Hematopoietic multipotent progenitor cell treated with erythropoietin and hydrocortisone succinate and interleukin-3 and kit ligand, for 8 days (in vitro differentiated cells): ENCODE measurements around the gene ANXA2R.
"Not testable (repeated sequence)": the region's sequence is repeated elsewhere in the genome, so short reads cannot be mapped to it uniquely, and the experiment has no call there.

Experiments used
- DNase-seq: peaks from one replicate; pipeline ENCODE4 v3.0.0-alpha.2; 2015

ANXA2R gene

GRCh38 chr5:43033841-43034590 is 6.1 kb downstream of the ANXA2R start:
- no peak for DNase-seq

GRCh38 chr5:43027054-43027785 is 12.9 kb downstream of the ANXA2R start:
- no peak for DNase-seq

GRCh38 chr5:43025184-43025950 is 14.8 kb downstream of the ANXA2R start:
- DNase-seq, result not testable (repeated sequence)

- no peak for DNase-seq
Measured at GRCh38 chr5:43024217-43024616, 15.9 kb downstream of the ANXA2R start.

GRCh38 chr5:43021151-43021550 is 19.0 kb downstream of the ANXA2R start:
- DNase-seq, result no peak

- no peak for DNase-seq
Measured at GRCh38 chr5:43020399-43020746, 19.7 kb downstream of the ANXA2R start.

- peak; percentile 94 for DNase-seq
Measured at GRCh38 chr5:43019614-43020398, 20.3 kb downstream of the ANXA2R start.

GRCh38 chr5:43019291-43019613 is 20.9 kb downstream of the ANXA2R start:
- DNase-seq, result no peak

DNA sequence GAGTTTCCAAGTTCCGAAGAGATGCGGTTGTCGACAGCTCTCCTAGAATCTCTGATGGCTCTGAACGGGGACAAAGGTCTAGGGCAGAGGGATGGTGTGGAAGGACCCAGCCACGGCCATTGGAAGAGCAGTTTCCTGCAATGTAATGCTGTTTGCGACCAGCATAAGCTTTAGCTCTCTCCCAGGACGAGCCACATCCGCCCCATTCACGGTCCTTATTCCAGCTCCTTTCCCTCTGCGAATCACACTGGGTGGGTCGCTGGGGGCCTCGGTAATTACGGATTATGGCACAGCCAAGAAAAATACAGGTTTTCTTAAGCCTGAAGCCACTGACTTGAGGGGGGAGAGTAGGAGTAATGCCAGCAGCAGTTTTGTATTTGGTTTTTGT is 22.7 kb downstream of the ANXA2R start:
- DNase-seq, result peak; percentile 54

DNA sequence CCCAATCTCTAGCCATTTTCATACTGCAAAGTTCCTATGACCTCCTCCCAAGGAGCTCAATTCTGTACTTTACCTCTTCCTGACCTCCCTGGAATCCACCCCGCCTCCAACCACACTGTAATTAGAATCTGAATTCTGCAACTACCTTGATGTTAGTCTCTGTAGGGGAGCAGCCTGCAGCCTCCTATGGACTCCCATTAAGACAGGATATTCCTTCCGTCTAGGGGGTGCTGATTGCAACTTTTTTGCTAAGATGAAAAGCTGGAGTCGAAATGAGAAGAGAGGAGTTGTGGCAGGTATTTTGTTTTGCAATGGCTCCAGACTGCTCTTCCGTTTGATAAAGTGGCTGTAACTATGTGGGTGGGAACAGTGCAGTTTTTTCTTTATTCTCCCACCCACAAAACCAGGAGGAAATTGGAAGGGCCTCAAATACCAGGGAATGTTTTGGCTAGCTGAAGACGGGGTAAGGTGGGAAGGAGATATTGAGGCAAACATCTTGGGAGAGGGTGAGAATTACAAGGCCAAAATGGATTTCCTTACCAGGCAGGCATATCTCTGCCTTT is 23.8 kb downstream of the ANXA2R start:
- DNase-seq, result no peak

DNA sequence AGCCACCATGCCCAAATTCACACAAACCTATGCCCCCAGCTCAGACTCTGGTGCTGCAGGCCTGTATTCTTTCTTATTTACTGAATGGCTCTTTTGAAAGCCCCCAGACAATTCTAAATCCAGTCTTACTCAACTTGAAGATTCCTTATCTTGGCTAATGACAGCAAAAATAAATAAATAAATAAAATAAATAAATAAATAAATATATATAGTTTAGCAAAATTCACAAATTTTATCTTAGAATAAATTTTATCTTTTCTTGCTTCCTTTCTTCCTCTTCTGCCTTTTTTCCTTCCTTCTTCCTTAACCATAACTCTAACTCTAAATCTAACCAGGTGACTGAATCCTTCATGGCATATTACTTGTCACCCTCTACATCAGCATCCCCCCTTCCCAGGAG is 25.6 kb downstream of the ANXA2R start:
- DNase-seq, result no peak

DNA sequence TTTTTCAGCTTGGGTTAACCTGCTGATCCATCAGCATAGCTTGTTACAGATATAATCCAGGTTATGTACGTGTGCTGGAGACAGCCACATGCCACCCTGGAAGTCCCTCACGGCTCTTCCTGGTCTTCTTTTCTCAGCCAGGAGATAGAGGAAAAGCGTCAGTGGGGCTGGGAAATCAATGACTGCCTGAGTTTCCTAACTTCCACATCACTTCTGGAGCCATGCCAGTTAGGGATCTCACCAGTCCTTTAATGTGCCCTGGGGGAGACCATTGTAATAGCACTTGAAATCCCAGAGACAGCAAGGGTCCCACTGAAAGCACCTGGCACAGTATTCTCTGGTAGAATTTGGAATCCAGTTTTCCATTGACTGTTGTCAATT is 29.2 kb downstream of the ANXA2R start:
- DNase-seq, result no peak

- peak; percentile 97 for DNase-seq
Measured at GRCh38 chr5:43008363-43009153, 31.6 kb downstream of the ANXA2R start.

GRCh38 chr5:43007911-43008362 is 32.2 kb downstream of the ANXA2R start:
- peak; percentile 90 for DNase-seq

GRCh38 chr5:43007246-43007910 is 32.7 kb downstream of the ANXA2R start:
- DNase-seq, result peak; percentile 99

DNA sequence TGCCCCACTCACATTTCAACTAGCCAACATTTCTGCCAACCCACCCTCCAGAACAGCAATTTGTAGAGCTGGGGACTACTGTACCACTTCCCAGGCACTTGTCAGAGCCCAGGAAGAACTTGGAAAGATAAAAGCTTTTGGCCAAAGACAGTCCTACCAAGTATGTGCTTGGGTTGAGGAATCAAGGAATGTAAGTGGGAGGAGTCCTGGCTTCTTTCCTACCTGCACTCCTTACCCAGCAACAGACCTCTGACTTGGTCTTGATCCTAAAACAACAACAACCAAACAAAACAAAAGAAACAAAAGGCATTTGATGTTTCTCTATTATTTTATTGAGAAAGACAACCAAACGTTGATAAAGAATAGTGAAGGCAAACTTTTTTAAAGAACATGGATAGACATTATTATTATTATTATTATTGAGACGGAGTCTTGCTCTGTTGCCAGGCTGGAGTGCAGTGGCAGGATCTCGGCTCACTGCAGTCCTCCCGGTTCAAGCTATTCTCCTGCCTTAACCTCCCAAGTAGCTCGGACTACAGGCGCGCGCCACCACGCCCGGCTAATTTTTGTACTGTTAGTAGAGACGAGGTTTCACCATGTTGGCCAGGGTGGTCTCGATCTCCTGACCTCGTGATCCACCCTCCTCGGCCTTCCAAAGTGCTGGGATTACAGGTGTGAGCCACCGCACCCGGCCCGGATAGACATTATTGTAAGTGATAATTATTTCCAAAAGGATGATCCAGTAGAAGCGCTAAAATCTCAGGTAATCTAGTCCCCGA is 33.5 kb downstream of the ANXA2R start:
- no peak for DNase-seq

- DNase-seq, result no peak
Measured at GRCh38 chr5:43005031-43005430, 35.1 kb downstream of the ANXA2R start.

- no peak for DNase-seq
Measured at GRCh38 chr5:43001748-43002147, 38.4 kb downstream of the ANXA2R start.

DNA sequence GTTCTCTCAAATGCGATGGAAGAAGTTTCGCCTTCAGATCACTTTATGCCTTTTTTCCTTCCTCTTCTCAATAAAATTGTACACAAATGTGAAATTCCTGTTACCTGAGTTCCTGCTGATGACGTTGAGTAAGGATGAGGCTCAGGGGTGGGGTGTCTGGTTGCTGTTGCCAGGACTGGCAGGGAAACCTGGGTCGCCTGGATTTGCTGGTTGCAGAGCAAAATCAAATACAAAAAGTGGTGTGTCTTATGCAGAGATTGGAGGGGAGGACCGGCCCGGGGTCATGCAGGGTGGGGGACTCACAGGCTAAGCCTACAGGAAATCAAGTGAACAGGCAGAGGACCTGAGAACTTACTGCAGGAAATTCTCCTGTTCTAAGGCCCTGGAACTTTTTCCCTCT is 39.2 kb downstream of the ANXA2R start:
- DNase-seq, result no peak

DNA sequence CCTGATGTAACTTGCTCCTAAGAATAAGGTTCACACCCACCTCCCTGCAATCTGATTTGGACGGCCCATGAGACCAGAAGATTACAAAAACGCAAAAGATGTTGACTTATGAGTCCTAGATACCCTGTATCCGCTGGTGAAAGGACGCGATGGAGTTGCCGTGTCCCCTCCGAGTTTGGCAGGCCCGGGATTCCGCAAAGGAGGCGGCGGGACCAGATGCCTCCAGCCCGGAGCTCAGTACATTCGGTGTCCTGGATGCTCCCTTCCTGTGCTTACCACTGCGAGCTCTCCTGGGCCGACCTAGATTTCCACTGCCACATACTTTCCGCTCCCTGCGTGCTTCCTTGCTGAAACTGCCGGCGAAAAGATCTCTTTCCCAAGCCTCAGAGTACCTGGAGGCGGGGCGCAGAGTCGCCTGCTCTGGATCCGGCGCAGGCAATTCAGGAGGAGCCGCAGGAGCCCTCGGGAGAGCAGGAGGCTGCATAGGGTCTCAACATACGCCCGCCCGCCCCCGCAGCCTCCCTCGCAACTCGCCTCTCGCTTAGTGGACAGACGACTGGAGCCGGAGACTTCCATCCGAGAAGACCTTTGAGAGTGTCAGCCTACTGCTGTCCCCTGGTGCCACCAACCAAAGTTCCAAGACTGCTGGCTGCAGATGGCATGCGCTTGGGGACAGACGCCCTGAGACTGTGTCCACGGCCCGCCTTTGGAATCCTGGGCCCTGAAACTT is 39.8 kb downstream of the ANXA2R start:
- peak; percentile 63 for DNase-seq
